Kidney capillary endothelial cell (primary cell): ENCODE data around the gene CENPW.

Experiments
- DNase-seq: peaks from one replicate; pipeline ENCODE4 v3.0.0-alpha.2; 2018; ENCODE audit warnings: low spot score

The CENPW gene

GRCh38 chr6:126373344-126373743 lies 33.4 kb downstream of the CENPW start:
- DNase-seq: no peak

DNA sequence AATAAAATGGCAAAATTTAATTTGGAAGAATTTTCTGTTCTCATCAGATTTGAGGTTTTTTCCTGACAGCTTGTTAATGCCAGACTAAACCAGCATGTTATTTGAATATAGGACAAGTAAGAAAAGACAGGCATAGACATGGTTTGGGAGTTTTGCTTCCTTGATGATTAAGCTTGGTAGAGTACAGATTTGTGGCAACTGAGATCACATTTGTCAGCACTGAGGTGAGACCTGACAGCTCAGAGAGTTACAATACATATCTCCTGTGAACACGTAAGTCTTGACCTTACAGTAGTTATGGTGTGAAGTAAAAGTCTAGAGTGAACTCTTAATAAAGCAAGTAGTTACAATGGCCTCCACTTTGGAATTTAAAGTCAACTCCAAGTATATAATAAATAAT lies 34.5 kb downstream of the CENPW start:
- no peak for DNase-seq

DNA sequence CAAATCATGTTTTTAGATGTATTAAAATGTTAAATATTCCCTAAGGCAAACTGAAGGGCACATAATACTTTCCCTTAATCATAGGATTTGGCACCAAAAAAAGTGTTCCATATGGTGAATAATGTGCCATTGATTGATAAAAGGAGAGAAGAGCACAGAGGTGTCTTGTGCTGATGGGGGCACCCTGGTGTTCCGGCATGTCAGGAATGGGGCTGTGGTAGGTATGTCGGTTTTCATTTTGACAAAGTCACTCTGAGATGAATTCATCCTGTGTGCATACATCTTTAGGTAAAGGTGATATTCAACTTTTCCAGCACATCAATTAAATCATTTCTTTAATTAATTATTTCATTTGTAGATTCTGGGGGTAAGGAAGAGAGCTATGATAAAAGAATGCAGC lies 36.8 kb downstream of the CENPW start:
- DNase-seq: no peak

DNA sequence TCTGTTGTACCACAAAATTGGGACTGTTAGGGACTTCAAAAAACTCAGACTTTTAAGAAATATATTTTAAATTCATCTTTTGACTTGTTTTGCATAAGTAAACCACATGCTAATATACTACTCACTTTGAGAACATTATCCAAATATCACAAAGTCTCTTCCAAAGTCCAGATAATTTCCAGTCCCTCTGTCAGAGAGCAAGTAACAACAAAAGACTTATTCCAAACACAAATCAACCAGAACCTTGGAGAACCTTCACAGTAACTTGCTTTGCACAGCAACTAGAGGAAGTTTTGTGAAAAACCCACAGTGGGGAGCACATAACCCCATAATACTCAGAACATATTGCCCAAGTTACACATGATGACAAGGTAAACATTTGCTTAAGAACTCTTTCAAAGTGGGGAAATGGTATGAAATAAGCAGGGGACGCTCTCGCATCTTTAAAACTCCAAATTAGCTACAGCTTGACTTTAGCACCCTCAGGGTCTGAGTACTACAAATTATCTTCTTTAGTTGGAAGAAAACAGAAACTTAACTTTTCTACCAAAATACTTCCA lies 37.8 kb downstream of the CENPW start:
- no peak for DNase-seq

DNA sequence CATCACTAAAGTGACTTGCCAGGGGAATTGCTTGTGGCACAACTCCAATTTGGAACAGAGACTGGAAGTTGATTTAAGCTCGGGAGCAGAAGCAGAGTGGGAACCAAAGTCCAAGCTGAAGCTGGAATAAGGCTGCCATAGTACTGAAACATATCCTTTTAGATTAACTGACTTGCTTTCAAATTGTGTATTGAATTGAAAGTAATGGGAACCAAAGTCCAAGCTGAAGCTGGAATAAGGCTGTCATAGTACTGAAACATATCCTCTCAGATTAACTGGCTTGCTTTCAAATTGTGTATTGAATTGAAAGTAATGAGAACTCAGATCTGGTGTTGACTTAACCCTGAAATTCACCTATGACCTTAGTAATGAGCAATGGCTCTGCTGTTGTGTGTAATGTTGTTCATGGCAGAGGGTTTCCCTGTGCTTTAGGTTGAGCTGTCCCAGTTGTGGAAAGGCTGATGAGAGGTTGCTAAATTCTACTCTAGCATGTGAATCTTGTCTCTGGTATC lies 40.2 kb downstream of the CENPW start:
- no peak for DNase-seq

DNA sequence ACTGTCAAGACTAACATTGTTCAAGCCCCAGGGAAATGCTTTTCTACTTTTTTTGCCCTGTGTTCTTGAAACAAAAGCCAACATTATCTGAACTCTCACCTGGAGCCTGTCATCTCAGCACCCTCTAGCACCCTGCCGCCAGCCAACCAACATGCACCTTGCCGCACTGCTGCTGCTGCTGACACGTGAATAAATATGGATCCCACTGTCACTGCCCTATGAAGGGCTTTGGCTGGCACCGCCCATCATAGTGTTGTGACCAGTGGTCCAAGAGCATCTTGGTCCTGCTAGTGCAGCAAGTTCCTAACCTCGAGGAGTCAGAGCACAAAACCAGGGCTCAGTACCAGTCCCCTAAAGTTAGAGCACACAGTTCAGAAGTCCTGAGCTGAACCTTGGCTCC lies 41.6 kb downstream of the CENPW start:
- DNase-seq: no peak

GRCh38 chr6:126383203-126383602 lies 43.3 kb downstream of the CENPW start:
- no peak for DNase-seq

GRCh38 chr6:126385536-126385935 lies 45.6 kb downstream of the CENPW start:
- DNase-seq: no peak

DNA sequence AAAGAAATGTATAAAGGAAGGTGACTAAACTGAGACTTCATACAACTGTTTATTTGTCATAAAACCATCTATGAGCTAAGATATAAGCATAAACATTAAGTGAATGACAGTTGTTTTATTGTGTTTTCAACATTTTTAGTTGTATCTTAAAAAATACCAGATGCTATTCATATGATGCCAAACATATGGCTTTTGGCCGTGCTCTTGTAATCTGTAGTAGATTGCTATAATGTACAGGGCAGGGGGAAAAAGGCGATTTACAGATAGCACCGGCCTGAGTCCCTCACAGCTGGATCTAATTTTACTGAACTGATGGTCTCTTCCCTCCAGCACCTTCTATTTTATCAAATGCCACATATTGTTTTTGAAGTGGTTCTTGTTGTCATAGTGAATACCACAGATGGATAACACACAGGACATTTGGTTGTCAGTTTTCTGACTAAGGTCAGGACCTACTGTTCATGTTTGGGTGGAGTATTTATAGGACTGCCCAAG lies 48.2 kb downstream of the CENPW start:
- DNase-seq: no peak

GRCh38 chr6:126396131-126396530 lies 56.2 kb downstream of the CENPW start:
- DNase-seq: no peak
